NCI-H2171 (cell line): ENCODE data around the gene MGMT.

Experiments used
- DNase-seq: peaks from one replicate; lab custom pipeline; 2025; lab: John Stamatoyannopoulos, UW

MGMT gene

GRCh38 chr10:129807211-129807610, 340.2 kb downstream of the MGMT start:
- no peak for DNase-seq

- DNase-seq, result no peak
Observed at GRCh38 chr10:129808092-129808983, 341.3 kb downstream of the MGMT start.

GRCh38 chr10:129809431-129809830, 342.4 kb downstream of the MGMT start:
- no peak for DNase-seq

DNA sequence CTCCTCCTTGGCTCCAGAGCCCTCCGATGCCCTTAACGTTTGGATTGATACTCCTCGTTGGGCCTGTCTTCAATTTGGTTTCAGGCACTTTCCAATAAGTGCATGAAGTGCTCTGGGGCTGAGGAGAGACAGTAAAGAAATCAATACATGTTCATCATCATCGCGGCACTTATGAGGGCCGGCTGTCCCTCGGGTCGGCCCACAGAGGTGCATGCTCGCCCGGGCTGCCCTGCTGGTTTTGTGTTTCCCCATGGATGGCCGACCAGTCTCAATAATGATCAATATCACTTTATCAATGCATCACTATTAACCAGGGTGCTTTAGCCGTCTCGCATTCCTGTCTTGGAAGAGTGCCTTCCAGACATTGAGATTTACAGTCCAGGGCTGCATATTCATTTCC, 342.8 kb downstream of the MGMT start:
- DNase-seq, result no peak

DNA sequence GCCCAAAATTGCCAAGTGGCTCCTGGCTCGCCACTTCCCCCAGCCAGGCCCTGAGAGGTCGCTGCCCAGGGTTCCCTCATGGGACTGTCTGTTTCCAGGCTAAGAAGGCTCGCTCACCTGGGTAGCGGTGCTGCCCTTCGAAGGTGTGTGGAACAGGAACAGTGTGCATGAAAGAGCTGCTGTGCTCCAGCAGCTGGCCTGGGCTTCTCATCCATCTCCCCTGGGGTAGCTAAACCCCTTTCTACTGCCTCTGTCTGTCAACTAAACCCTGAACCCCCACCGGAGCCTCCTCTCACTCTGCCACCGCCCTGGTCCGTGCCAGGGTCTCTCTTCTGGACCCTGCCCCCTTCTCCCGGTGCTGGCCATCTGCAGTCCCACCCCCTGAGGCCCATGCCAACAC, 344.2 kb downstream of the MGMT start:
- no peak for DNase-seq

DNA sequence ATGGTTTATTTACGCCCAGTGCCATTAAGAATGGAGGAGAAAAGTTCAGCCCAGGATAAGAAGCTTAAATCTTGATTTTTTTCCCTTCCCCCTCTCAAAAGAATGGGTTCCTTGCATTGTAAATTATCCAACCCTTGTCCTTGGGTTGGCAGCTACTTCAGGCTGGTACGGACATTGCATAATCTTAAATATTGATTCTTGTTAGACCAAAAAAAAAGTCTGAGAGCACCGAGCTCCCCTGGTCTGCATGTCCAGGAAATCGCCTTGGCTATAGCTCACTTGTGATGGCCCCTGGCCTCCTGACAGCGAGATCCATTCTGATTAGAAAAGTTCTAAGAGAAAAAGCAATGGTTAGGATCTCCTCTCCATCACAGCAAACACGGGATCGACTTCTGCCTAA, 345.4 kb downstream of the MGMT start:
- no peak for DNase-seq

DNA sequence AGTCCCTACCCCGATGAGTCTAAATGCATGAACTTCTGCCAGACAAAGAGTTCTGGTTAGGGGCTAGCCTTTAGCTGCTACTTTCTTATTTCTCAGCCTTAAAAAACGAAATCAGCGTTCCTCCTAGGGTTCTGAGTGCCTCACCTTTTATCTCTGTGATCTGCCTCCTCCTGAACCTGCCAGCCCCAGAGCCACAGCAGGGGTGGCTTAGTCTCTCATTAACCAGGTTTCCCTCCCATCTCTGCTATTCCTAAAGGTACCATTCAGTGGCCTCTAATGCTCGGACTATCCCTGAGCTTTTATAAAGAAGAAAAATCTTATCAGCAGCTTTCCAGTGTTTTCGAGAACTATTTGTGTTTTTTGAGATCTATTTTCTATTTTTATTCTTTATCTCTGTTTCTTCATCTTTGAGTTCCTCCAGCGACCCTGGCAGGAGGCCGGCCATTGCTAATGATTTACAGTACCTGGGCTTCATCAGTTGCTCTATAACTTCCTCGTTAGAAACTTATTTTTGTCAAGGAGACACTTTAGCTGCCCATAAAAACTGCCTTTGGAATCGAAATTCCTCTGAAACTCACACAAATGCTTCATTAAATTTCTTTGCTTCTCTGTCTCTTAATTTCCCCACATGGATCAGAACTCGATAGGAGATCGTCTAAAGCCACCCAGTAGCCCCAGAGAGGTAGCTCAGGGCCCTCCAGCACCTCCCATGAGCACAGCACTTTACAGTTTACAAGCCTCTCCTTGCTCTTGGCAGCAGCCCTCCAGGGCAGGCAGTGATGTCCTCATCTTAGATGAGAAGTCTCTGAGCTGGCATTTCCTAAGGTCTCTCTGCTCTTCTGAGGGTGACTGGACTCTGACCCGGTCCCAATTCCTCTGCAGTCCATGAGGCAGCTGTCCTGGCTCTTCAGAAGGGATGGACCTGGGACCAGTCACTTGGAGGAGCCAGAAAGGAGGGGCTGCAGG, 347.9 kb downstream of the MGMT start:
- no peak for DNase-seq

- DNase-seq, result no peak
Observed at GRCh38 chr10:129815898-129816655, 349.0 kb downstream of the MGMT start.

GRCh38 chr10:129816656-129817045, 349.6 kb downstream of the MGMT start:
- DNase-seq, result no peak
